Hematopoietic multipotent progenitor cell treated with erythropoietin and hydrocortisone succinate and interleukin-3 and kit ligand, for 4 days (in vitro differentiated cells): ENCODE measurements around the gene COASY.

Experiments
- DNase-seq: peaks from one replicate; pipeline ENCODE4 v3.0.0-alpha.2; 2015

COASY gene

DNA sequence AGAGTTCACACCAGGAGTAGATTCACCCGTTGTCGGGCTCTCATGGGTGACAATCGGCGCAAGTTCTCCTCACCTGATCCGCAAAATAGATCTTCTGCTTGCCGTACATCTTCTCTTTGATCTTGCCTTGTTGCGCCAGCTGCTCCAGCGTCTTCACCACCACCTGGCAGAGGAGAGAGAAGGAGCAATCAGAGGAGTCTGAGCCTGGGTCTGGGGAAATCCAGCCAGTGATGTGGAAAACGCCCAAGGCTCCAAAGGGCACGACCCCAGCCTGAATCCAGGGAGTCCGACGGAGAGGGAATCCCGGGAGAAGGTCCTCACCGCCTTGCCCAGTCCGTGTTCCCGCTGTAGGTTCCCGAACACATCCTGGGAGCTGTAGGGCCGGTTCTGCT is 15.2 kb downstream of the COASY start:
- peak; percentile 50 for DNase-seq

- DNase-seq, result peak; percentile 99
Observed at GRCh38 chr17:42577532-42578281, 15.8 kb downstream of the COASY start, which contains the start of gene PSMC3IP. TSS of gene PSMC3IP (minus strand) at chr17:42577729. CDS start at chr17:42577686, 43 bp downstream.

DNA sequence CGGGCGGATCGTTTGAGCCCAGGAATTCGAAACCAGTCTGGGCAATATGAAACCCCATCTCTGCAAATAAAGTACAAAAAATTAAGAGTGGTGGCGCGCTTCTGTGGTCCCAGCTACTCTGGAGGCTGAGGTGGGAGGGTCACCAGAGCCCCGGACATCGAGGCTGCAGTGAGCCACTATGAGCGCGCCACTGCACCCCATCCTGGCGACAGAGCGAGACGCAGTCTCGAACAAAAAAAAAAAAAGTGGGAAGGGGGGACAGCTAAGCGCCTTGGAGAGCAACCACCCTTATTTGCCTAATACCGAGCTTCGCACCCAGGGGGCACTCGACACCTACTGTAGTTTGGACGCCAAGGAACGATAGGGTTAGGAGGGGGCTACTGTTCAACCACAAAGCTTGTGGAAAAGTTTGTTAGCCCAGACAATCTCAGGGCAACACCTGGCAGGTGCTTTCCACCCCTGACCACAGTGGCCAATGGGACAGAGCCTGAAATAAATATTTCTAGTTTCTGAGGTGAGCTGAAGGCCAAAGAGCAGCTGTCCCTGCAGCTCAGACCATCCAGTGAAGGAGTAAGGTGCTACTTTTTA is 16.4 kb downstream of the COASY start:
- DNase-seq, result peak; percentile 95

DNA sequence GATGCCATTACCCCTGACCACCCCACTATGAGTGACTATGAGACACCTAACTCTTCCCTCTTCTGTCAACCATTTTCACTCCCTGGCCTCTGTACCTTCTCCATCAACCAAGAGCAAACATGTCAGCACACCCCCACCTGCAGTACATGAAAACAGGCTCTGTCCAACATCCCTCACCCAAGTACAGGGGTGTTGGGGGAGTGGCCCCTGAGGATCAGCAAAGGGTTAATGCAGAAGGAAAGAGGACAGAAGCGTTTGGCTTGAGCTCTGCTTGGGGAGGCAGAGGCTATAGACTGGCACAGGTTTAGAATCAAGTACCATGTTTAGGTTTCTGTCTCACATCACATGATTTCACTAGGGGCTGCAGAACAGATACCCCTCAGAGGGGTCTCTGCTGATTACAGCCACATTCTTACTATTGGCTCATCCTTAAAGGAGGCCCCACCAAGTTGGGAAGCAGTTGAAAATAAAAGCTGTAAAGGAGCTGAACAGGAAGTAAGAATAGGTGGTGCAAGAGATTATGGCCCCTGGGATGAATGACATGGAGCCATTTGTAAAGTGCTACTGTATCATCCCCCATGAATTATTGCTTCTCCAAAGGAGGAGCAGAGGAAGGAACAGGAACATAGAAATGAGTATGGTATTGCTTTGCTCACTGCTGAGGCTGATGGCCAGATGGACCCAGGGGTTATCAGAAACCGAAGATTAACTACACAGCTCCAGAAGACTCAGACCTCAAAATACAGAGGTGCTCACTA is 18.0 kb downstream of the COASY start:
- DNase-seq, result no peak

- DNase-seq, result no peak
Observed at GRCh38 chr17:42581744-42582270, 19.9 kb downstream of the COASY start.

DNA sequence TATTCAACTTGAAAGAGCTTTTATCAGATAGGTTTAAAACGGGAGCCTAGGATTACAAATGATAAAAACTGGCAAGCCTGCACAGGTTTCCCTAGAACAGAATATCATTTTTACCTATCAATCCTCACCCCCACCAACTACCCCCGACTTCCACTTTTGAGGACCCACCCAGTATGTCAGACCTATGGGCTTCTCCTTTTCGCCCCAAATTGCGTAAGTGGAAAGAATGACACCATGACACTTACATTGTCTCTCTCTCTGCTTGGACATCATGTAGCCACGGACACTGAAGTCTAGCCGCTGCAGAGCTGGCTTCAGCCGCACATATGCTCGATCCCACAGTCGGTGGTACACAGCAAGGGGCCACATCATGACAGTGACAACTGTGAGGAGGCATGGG is 22.9 kb downstream of the COASY start:
- peak; percentile 59 for DNase-seq

GRCh38 chr17:42585353-42585752 is 23.4 kb downstream of the COASY start:
- no peak for DNase-seq

DNA sequence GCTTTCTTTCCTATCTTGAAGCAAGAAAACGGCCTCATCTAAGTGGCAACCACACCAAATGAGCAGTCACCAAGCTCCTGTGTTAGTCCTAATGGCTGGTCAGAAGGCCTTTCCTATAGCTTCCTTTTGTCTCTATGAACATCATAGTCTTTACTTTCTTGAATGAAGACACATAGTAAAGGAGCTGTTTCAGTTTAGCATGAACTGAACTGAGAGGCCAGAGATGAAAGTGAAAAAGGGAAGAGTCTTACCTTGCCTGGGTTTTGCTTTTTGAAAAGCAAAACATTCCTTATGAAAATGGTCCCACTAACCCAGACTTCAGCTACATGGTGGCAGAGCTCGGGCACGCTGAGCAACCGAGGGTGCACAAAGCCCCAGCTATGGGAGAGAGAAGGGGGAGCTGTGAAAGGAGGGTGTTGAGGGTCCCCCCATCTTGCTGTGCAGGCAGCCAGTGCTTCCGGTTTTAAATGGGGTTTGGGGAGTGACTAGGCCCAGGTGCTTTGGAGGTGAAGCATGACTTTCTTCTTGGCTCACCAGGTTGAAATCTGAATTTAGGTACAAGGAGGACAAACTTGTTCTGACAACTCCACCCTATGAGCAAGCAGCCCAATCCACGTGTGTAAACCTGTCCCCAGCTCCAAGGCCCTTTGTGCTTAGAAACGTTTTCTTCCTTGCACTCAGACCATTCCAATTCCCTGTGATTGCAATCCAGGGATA is 24.7 kb downstream of the COASY start:
- DNase-seq, result no peak

- DNase-seq, result no peak
Observed at GRCh38 chr17:42590886-42591285, 28.9 kb downstream of the COASY start.

- no peak for DNase-seq
Observed at GRCh38 chr17:42591411-42591810, 29.5 kb downstream of the COASY start.

DNA sequence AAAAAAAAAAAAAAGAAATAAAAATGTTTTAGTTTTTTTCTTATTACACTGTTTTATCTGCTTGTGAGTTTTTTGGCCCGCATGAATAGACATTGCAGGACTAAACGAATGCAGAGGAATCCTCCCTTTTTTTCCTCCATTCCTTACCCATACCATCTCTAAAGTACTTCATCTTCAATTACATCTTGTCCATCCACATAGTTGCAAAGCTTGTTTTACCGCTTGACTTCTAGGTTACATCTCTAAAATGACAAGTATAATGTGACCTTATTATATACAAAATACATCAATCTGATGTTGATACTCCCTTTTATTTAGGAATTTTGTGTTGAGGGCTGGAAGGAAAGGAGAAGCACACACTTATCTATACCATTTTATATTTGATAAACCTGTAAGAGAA is 34.4 kb downstream of the COASY start:
- DNase-seq, result no peak

DNA sequence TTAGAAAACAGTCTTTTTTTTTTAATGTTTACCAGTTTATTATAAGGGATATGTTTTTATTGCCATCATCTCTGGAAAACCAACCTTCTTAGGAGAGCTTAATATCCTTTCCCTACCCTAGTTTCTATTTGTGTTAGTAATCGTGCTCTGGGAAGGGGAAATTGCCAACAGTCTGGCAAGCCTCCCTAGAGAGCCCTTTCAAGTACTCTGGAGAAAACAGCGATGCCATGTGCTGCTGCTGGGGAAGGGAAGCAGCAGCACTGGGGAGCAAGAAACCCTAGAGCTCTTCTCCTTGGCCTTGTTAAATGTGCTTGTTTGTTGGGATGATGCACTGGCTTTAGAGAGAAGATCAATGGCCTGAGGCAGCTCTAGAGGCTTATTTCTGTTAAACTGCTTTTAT is 37.0 kb downstream of the COASY start:
- no peak for DNase-seq

DNA sequence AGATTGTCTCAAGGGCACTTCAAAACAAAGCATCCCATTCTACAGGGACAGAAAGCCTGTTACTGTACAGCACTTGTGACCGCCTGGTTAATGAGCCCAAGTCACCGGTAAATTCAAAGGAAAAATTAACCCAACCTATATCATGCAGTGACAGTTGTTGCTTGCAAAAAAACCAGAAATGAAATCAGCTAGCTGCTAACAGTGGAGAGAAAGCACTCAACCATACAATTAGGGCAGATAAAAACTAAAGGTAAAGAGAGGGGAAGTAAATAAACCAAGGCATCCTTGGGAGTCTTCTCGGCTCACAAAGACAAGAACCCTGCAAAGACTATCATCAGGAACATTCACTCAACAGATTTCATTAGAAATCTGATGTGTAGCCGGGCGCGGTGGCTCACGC is 41.4 kb downstream of the COASY start:
- no peak for DNase-seq

DNA sequence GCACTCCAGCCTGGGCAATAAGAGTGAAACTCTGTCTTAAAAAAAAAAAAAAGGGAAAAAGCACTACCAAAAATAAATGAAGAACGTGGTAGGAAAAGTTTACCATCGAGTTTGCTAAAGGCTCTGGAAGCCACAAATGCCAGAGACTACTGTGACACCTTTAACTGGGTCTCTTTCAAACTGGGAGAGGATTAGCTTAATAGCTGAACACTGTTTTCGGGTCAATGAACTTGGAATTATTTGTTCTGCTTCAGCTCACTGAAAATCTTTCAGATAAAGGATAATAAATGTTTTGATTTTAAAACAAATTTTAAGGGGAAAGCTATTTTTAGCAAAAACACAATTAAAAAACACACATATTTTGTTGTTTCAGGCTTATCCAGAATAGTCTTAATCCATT is 45.8 kb downstream of the COASY start:
- no peak for DNase-seq

DNA sequence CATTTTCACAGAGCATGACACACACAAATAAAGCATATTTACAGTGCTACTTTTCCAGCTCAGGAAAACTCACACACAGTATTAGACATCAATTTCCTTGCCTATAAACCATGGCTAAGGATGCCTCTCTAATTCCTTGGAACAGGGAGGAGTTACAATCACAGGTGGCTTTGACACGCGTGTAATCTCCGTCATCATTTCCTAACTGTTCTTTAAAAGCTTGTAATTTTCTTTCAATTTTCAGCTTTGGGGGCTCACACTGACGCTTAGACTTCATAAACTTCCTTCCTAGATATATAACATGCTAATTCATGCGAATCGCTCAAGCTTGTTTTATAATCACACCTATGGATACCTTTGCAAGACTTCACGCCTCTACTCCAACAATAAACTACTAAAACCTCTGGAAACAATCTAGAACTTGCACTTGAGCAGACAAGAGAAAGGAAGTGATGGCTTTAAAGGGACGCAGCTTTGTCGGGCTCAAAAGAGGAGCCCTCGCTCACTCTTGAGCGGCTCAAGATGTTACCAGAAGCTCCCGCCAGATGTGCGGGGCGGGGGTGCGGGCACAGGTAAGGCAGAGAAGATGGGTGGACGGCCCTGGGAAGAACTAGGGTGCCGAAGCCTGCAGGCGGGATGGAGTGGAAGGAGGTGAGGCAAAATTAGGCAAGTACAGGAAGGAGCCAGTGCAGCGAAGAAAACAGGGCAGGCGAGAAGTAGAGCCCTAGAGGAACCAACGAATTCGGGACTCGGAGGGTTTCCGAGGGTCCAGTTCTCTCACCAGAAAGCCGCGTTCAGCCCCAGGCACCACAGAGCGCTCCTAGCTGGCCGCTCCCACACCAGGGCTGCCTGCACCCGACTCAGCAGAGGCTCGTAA is 46.6 kb downstream of the COASY start:
- peak; percentile 27 for DNase-seq

- DNase-seq, result peak; percentile 99
Observed at GRCh38 chr17:42609182-42609813, 47.4 kb downstream of the COASY start, which contains the start of the genes RETREG3 and TUBG1. TSS of gene RETREG3 (minus strand) at chr17:42609374. CDS start at chr17:42609324, 50 bp downstream. TSS of gene TUBG1 (plus strand) at chr17:42609683. CDS start at chr17:42609738, 55 bp downstream.

GRCh38 chr17:42609814-42610801 is 48.2 kb downstream of the COASY start:
- peak; percentile 66 for DNase-seq

DNA sequence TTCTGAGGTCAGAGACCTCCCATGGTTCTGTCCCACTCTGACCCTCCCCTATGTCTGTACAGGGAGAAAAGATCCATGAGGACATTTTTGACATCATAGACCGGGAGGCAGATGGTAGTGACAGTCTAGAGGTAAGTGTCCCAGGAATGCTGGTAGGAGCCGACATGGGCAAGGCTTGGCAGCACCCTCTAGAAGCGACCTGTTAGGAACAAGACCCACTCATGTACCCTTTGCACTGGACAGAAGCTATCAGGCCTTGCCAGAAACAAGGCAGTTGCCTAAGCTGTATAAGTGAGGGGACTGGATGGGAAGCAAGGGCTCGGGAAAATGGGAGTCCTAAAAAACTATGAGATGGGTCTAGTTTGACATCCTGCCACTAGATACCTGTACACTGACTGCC is 50.1 kb downstream of the COASY start:
- no peak for DNase-seq

- DNase-seq, result no peak
Observed at GRCh38 chr17:42613699-42614295, 51.8 kb downstream of the COASY start.
